Measurements from ENCODE around the gene IFNG-AS1. TPM values are rescaled to one million over a fixed set of nuclear protein-coding genes. Genes with fewer than 3 reads are reported as not detected.

IFNG-AS1 gene
- total RNA-seq, 1 donor from 2014 or later = not detected

Other genes with a start within 250 kb of the IFNG-AS1 start
- not detected for gene IFNG, start 170.3 kb downstream of the IFNG-AS1 start, total RNA-seq
- not detected for gene IL26, start 236.4 kb downstream of the IFNG-AS1 start, total RNA-seq